Neural progenitor cell (in vitro differentiated cells): ENCODE measurements around the gene UBE2D2.

ENCODE experiments used
- EZH2 ChIP-seq: fragments of 200-600 bp; sonication (generic); IDR thresholded peaks from 2 replicates; pipeline ENCODE4 v1.6.1; 2017; ENCODE audit warnings: antibody characterized with exemption, mild to moderate bottlenecking, moderate library complexity
- EZH2phosphoT487 ChIP-seq: fragments of 200-600 bp; sonication (generic); IDR thresholded peaks from 2 replicates; pipeline ENCODE4 v1.6.1; 2017; ENCODE audit warnings: antibody characterized with exemption
- TF ChIP-seq, protein P1 (sequence below): fragments of 200-600 bp; sonication (generic); IDR thresholded peaks from 2 replicates; pipeline ENCODE4 v1.5.1; 2017; ENCODE audit warnings: antibody characterized with exemption, mild to moderate bottlenecking

DNA sequence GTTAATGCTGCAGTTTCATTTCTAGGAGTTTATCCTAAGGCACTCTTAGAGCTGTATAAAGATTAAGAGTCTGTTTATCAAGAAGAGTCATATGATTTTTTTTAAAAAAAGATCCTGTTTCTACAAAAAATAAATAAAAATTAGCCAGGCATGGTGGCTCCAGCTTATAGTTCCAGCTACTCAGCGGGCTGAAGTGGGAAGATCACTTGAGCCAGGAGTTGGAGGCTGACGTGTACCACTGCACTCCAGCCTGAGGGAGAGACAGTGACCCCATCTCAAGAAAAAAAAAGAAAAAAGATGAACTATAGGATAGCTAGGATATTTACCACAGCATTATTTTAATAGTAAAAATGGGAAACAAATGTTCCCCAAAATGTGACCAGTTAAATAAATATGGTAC lies 3.3 kb upstream of the UBE2D2 start:
- TF ChIP-seq, protein P1, sequence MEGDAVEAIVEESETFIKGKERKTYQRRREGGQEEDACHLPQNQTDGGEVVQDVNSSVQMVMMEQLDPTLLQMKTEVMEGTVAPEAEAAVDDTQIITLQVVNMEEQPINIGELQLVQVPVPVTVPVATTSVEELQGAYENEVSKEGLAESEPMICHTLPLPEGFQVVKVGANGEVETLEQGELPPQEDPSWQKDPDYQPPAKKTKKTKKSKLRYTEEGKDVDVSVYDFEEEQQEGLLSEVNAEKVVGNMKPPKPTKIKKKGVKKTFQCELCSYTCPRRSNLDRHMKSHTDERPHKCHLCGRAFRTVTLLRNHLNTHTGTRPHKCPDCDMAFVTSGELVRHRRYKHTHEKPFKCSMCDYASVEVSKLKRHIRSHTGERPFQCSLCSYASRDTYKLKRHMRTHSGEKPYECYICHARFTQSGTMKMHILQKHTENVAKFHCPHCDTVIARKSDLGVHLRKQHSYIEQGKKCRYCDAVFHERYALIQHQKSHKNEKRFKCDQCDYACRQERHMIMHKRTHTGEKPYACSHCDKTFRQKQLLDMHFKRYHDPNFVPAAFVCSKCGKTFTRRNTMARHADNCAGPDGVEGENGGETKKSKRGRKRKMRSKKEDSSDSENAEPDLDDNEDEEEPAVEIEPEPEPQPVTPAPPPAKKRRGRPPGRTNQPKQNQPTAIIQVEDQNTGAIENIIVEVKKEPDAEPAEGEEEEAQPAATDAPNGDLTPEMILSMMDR = no peak
- TF ChIP-seq EZH2 = no peak
- TF ChIP-seq EZH2phosphoT487 = no peak
